ENCODE data around the gene OPRL1.

DNA sequence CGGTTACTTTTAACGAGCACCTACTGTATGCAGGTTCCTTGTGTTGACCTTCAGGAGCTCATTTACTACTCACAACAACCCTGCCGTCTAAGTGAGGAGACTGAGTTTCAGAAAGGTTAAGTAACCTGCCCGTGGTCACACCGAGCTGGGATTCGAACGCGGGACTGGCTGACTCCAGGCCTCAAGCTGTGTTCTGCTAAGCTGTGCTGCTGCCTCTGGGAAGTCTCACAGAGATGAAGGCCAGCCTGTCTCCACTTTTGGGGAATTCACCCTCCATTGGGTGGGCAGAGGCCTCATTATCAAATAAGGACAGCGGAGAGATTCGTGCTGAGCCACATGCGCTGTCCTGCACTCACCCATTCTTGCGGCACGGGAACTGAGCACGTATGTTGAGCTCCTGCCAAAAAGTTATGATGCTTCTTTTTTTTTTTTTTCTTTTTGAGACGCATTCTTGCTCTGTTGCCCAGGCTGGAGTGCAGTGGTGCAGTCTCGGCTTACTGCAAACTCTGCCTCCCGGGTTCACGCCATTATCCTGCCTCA is 58.5 kb downstream of the OPRL1 start:
- TF ChIP-seq, protein P1, sequence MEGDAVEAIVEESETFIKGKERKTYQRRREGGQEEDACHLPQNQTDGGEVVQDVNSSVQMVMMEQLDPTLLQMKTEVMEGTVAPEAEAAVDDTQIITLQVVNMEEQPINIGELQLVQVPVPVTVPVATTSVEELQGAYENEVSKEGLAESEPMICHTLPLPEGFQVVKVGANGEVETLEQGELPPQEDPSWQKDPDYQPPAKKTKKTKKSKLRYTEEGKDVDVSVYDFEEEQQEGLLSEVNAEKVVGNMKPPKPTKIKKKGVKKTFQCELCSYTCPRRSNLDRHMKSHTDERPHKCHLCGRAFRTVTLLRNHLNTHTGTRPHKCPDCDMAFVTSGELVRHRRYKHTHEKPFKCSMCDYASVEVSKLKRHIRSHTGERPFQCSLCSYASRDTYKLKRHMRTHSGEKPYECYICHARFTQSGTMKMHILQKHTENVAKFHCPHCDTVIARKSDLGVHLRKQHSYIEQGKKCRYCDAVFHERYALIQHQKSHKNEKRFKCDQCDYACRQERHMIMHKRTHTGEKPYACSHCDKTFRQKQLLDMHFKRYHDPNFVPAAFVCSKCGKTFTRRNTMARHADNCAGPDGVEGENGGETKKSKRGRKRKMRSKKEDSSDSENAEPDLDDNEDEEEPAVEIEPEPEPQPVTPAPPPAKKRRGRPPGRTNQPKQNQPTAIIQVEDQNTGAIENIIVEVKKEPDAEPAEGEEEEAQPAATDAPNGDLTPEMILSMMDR (IDR thresholded peaks at IDR 0.05; ENCODE audit: low read length) = no peak
- TF ChIP-seq EZH2 (IDR thresholded peaks at IDR 0.05; ENCODE audit: borderline replicate concordance, low read length) = no peak
